Measurements from ENCODE around the gene PNMA1. TPM values are rescaled to one million over a fixed set of nuclear protein-coding genes. Genes with fewer than 3 reads are reported as not detected.
A peak's percentile ranks its signal among the peaks of the same experiment; 100 is the strongest.

PNMA1 gene
- polyA plus RNA-seq, 1 donor from 2014 or later = 205 TPM

DNA sequence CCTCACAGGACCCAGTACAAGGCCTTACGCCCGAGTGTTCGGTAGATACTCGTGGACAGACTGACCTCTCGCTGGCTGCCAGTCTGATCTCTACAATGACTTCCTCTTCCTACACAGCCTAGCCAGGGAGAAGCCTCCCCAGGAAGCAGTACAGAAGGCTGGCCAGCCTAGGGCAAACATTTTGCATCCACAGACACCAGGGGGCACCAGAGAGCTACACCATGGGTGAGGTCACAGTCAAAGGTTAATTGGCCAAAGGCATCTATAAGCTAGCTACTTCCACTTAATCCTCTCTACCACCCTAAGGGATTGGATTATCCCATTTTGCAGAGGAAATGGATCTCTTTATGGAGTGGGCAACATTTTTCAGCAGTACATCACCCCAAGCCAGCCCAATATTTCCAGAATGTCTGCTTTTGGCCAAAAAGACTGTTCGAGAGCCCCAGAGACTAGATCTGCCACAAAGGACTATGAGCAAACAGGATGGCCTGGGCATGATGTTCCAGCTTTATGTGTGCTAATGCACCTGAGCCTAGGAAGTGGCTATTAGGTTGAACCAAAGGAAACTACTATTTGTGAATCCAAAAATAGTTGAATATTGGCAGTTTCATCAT lies 14.6 kb upstream of the PNMA1 start:
- H3K27me3 ChIP-seq (ENCODE audit: insufficient read depth, low read depth, low read length) = no peaks in the 10 kb centered on the region
- no peak overlapping the region for H3K27ac ChIP-seq (ENCODE audit: low read length)
- no peaks in the 10 kb centered on the region for H3K36me3 ChIP-seq (ENCODE audit: insufficient read depth, low read length)
- H3K9ac ChIP-seq (ENCODE audit: low read length) = no peak overlapping the region
- no peaks in the 10 kb centered on the region for H3K79me2 ChIP-seq (replicated peaks; ENCODE audit: insufficient read depth, low read length)
- H3K4me2 ChIP-seq (ENCODE audit: low read length) = no peak overlapping the region
- no peaks in the 10 kb centered on the region for H4K20me1 ChIP-seq (ENCODE audit: insufficient read depth)
- H3K4me3 ChIP-seq (ENCODE audit: low read length) = no peak overlapping the region
- no peaks in the 10 kb centered on the region for H3K9me3 ChIP-seq (ENCODE audit: low read length)
- TF ChIP-seq CTCF (IDR thresholded peaks at IDR 0.05; ENCODE audit: poor library complexity, severe bottlenecking) (peak; percentile 85), REST (IDR thresholded peaks at IDR 0.05; ENCODE audit: borderline replicate concordance) (no peak), TAF1 (IDR thresholded peaks at IDR 0.05; ENCODE audit: low read depth) (no peak), EP300 (conservative IDR thresholded peaks at IDR 0.05; ENCODE audit: poor library complexity, severe bottlenecking) (no peak), MXI1 (conservative IDR thresholded peaks at IDR 0.05; ENCODE audit: poor library complexity, severe bottlenecking) (no peak), POLR2AphosphoS5 (IDR thresholded peaks at IDR 0.05) (no peak), EZH2 (IDR thresholded peaks at IDR 0.05; ENCODE audit: borderline replicate concordance, insufficient read depth, low read length, poor library complexity, severe bottlenecking) (no peak), SMC3 (conservative IDR thresholded peaks at IDR 0.05; ENCODE audit: poor library complexity) (peak; percentile 91), RAD21 (conservative IDR thresholded peaks at IDR 0.05) (peak; percentile 83)
- H2AFZ ChIP-seq (ENCODE audit: low read depth, low read length) = no peak overlapping the region
- H3F3A ChIP-seq (ENCODE audit: insufficient read depth, low read length, poor library complexity, severe bottlenecking) = no peaks in the 10 kb centered on the region
- H3K9me2 ChIP-seq (ENCODE audit: insufficient read depth, low read length) = no peaks in the 10 kb centered on the region

DNA sequence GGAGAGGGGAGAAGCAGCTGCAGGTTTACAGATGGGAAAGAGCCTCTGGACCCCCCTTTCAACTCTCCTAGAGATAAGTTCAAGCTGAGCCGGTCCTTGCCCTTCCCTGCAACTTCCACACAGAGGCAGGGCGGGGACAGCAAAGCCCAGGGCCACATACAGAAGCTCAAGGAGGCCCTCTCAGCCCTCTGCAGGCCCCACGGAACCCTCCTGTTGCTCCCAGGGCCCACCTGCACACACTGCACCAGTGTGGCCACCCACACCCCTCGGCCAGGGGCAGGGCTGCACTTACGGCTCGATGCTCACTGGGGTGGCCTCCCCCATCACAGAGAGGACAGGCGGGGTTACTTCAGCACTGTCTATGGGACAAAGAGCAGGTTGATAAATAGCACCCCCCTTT lies 13.0 kb upstream of the PNMA1 start:
- H3K9me3 ChIP-seq (ENCODE audit: low read length) = no peaks in the 10 kb centered on the region

More for the DNA sequence above, 13.0 kb upstream of the PNMA1 start:
- Histone ChIP-seq H2AFZ (ENCODE audit: low read depth, low read length) (no peak overlapping the region), H3K27ac (ENCODE audit: low read length) (no peak overlapping the region), H3K9me2 (ENCODE audit: insufficient read depth, low read length) (no peaks in the 10 kb centered on the region), H3K27me3 (ENCODE audit: insufficient read depth, low read depth, low read length) (no peaks in the 10 kb centered on the region), H3K79me2 (replicated peaks; ENCODE audit: insufficient read depth, low read length) (no peaks in the 10 kb centered on the region), H3K36me3 (ENCODE audit: insufficient read depth, low read length) (no peaks in the 10 kb centered on the region), H4K20me1 (ENCODE audit: insufficient read depth) (no peaks in the 10 kb centered on the region), H3F3A (ENCODE audit: insufficient read depth, low read length, poor library complexity, severe bottlenecking) (no peaks in the 10 kb centered on the region), H3K4me3 (ENCODE audit: low read length) (no peak overlapping the region), H3K9ac (ENCODE audit: low read length) (no peak overlapping the region), H3K4me2 (ENCODE audit: low read length) (no peak overlapping the region)
- TF ChIP-seq SMC3 (conservative IDR thresholded peaks at IDR 0.05; ENCODE audit: poor library complexity) (no peak), EP300 (conservative IDR thresholded peaks at IDR 0.05; ENCODE audit: poor library complexity, severe bottlenecking) (no peak), CTCF (IDR thresholded peaks at IDR 0.05; ENCODE audit: poor library complexity, severe bottlenecking) (no peak)
